Testis (tissue), 3 donors: ENCODE data around the gene NEURL1B. TPM values are rescaled to one million over a fixed set of nuclear protein-coding genes. Genes with fewer than 3 reads are reported as not detected.

Experiments used
- DNase-seq: peaks from one replicate; pipeline ENCODE4 v3.0.0-alpha.2; 2019
- H3K27ac ChIP-seq, 2 donors: fragments of 200-600 bp; sonication (generic); one replicate each; pipeline ENCODE4 v1.5.1; 2019
- H3K27me3 ChIP-seq: fragments of 200-600 bp; sonication (generic); one replicate; pipeline ENCODE4 v1.5.1; 2019
- H3K36me3 ChIP-seq: fragments of 200-600 bp; sonication (generic); one replicate; pipeline ENCODE4 v1.5.1; 2017; ENCODE audit warnings: low read depth; ENCODE audit errors: missing control alignments
- H3K4me1 ChIP-seq: fragments of 200-600 bp; sonication (generic); one replicate; pipeline ENCODE4 v1.5.1; 2019
- H3K4me3 ChIP-seq, 2 donors: fragments of 200-600 bp; sonication (generic); one replicate each; pipeline ENCODE4 v1.5.1; 2017 to 2019
- H3K9me3 ChIP-seq: fragments of 200-600 bp; sonication (generic); one replicate; pipeline ENCODE4 v1.5.1; 2017
- POLR2A ChIP-seq: fragments of 450-650 bp; IDR thresholded peaks from one replicate; pipeline ENCODE4 v1.6.1; 2017; ENCODE audit warnings: antibody characterized with exemption, mild to moderate bottlenecking, moderate library complexity
- WGBS, 2 donors: methylation state at CpG; one replicate each; pipeline ENCODE4 v1.1.5; 2018; 5-methylcytosine and 5-hydroxymethylcytosine counted together
- intact Hi-C: fragments of 100-400 bp; cut with DNase I; formaldehyde crosslinking; loops from one replicate; pipeline ENCODE4 v1.15.1; 2023; ENCODE audit warnings: low total_unique reads
- polyA plus RNA-seq: library from polyadenylated mRNA; stranded (reverse); fragments of 350-450 nt; fragmentation: Illumina TruSeq; extraction: RNeasy Lipid Tissue Mini Kit (QIAGEN cat#74804); gene quantifications from one replicate; pipeline ENCODE4 v1.2.3, GENCODE V29; 2014; ENCODE audit warnings: low read depth, low replicate concordance; ENCODE audit not compliant: insufficient read depth
- total RNA-seq, 2 donors: library from RNA; depleted of rRNA; stranded (reverse); fragments of >200 nt; gene quantifications; one replicate each; pipeline ENCODE4 v1.2.3, GENCODE V29; 2016
- TF ChIP-seq, protein P1 (sequence below), 3 experiments: fragments of 450-650 bp in 2 of 3; fragments of 200-600 bp in 1 of 3; sonication (generic) in 1 of 3; IDR thresholded peaks; one replicate each; pipeline ENCODE4 v1.5.1; 2016 to 2019; ENCODE audit warnings: antibody characterized with exemption in 3 of 3, mild to moderate bottlenecking in 2 of 3, moderate library complexity in 1 of 3

NEURL1B gene
- total and polyA plus RNA-seq, 3 donors from 2014 or later: 15.8 to 18.1 (median 17.1) TPM

DNA sequence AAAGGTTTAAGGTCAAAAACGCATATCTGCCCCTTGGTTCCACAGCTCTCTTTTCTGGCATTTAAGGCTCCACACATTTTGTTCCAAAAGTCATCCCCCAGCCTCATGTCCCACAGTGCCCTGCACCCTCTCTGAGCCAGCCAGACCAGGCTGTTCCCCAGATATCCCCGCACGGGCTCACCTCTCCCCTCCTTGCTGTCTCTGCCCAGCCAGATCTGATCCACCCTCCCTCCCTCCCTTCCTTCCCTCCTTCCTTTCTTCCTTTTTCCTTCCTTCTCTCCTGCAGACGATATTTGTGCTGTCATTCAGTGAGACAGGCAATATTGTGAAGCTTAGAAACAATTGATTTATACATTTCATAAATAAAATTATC, 92.9 kb downstream of the NEURL1B start:
- Histone ChIP-seq H3K4me3 (no peak overlapping the region), H3K27ac (peak overlapping the region; percentile 41 to 65), H3K4me1 (peaks cover 17% of the 10 kb centered on the region), H3K36me3 (no peaks in the 10 kb centered on the region), H3K27me3 (no peaks in the 10 kb centered on the region), H3K9me3 (no peaks in the 10 kb centered on the region)
- DNase-seq: no peak
- intact Hi-C loops: no loop called here
- 33 to 38% methylated on average over 4 of the region's 4 CpGs for WGBS, 2 donors
- TF ChIP-seq, protein P1, sequence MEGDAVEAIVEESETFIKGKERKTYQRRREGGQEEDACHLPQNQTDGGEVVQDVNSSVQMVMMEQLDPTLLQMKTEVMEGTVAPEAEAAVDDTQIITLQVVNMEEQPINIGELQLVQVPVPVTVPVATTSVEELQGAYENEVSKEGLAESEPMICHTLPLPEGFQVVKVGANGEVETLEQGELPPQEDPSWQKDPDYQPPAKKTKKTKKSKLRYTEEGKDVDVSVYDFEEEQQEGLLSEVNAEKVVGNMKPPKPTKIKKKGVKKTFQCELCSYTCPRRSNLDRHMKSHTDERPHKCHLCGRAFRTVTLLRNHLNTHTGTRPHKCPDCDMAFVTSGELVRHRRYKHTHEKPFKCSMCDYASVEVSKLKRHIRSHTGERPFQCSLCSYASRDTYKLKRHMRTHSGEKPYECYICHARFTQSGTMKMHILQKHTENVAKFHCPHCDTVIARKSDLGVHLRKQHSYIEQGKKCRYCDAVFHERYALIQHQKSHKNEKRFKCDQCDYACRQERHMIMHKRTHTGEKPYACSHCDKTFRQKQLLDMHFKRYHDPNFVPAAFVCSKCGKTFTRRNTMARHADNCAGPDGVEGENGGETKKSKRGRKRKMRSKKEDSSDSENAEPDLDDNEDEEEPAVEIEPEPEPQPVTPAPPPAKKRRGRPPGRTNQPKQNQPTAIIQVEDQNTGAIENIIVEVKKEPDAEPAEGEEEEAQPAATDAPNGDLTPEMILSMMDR (IDR thresholded peaks at IDR 0.05): no peak
- TF ChIP-seq POLR2A: no peak

DNA sequence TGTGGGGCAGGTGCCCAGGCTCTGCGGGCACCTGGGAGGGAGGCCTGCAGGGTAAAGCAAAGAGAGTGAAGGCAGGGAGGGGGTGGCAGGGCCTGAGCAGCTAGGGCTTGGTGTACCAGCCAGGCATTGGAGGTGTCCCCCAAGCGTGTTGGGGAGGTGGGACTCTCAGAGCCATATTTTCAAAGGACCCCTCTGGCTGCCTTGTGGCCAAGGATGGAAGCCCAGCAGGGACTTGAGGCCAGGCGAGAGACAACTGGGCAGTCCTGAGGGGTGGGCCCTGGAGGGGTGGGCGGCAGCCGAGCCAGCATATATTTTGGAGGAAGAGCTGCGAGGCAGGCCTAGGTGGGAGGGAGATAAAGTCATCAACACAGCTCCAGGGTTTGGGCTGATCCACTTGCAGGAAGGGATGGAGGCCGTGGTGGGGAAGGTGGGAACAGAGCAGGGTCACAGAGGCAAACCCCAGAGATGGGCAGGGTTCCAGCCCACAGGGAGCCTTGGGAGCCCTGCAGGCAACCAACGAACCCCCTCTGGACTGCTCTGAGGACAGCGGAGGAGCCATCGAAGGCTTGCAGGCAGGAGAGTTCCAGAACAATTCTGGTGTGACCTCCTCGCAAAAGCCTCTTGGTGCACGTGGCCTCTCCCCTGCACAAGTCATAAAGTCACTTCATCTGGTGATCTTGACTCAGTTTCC, 94.2 kb downstream of the NEURL1B start:
- Histone ChIP-seq H3K9me3 (no peaks in the 10 kb centered on the region), H3K4me3 (no peak overlapping the region), H3K27ac (no peak overlapping the region), H3K27me3 (no peaks in the 10 kb centered on the region), H3K36me3 (no peaks in the 10 kb centered on the region), H3K4me1 (peaks cover 17% of the 10 kb centered on the region)
- TF ChIP-seq POLR2A: no peak
- TF ChIP-seq, protein P1 (IDR thresholded peaks at IDR 0.05): no peak
- intact Hi-C loops: no loop called here
- 91 to 92% methylated on average over 11 to 12 of the region's 12 CpGs for WGBS, 2 donors
- DNase-seq: no peak

DNA sequence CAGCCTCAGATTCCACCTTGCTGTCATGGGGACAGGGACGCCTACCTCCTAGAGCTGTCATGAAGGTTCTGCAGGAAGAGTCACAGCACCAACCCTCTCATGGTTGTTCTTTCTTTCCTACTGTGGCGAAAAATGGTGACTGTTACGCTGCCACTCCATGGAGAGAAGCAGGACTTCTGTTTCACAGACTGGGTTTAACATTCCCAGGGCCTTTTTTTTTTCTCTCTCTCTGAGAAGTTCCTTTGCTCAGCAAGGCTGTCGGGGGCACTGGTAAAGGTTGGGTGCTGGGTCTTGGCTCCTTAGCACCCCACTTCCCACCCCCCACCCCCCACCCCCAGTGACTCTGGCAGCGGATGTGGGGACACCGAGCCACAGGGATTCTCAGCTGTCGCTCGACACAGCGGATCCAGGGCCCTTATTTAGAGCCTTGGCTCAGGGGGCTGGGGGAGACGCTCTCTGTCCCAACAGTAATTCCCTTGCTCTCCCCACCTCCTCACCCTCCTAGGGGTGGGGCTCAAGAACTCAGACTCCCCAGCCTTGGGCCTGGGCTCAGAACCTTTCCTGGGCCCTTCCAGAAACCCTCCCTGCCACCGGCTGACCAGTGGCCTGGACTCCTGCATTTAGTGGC, 95.6 kb downstream of the NEURL1B start:
- intact Hi-C loops: no loop called here
- WGBS, 2 donors: 90 to 92% methylated on average over 9 to 11 of the region's 11 CpGs

DNA sequence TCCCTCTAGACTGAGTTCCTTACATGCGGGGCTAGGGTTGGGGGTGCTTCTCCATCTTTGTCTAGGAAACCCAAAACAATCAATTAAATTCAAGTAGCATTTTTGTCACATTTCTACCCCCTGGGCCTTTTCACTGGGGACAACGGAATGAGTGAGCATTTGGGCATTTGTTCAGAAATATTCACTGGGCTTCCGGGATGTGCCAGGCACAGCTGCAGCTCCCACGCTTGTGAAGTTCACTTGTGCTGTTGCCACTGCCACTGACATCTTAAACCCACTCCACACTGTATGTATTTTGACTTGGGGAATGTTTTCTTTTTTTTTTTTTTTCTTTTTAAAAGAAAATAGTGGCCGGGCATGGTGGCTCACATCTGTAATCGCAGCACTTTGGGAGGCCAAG, 98.3 kb downstream of the NEURL1B start:
- Histone ChIP-seq H3K27me3 (no peaks in the 10 kb centered on the region), H3K9me3 (no peaks in the 10 kb centered on the region), H3K4me3 (no peak overlapping the region), H3K27ac (no peak overlapping the region), H3K4me1 (peaks cover 5% of the 10 kb centered on the region), H3K36me3 (no peaks in the 10 kb centered on the region)
- no peak for TF ChIP-seq POLR2A
- TF ChIP-seq, protein P1 (IDR thresholded peaks at IDR 0.05): no peak
- DNase-seq: no peak
- intact Hi-C loops: no loop called here
- WGBS, 2 donors: 93 to 95% methylated on average over 6 of the region's 6 CpGs

More for the DNA sequence above, 95.6 kb downstream of the NEURL1B start:
- Histone ChIP-seq H3K36me3 (no peaks in the 10 kb centered on the region), H3K4me1 (peaks cover 17% of the 10 kb centered on the region), H3K27me3 (no peaks in the 10 kb centered on the region), H3K4me3 (no peak overlapping the region), H3K27ac (no peak overlapping the region), H3K9me3 (no peaks in the 10 kb centered on the region)
- DNase-seq: no peak
- no peak for TF ChIP-seq POLR2A
- TF ChIP-seq, protein P1 (IDR thresholded peaks at IDR 0.05): no peak
